HG02870 (cell line): ENCODE data around the gene NOL4L.

Experiments used
- ATAC-seq: cut with Tn5 transposase; IDR thresholded peaks from one replicate; pipeline ENCODE4 v1.9.1; 2021; ENCODE audit warnings: mild to moderate bottlenecking, moderate library complexity; ENCODE audit not compliant: unreplicated experiment

The NOL4L gene

GRCh38 chr20:32449890-32450401, 135.2 kb downstream of the NOL4L start:
- ATAC-seq, result no peak

- ATAC-seq, result no peak
These were observed 135.9 kb downstream of the NOL4L start for GRCh38 chr20:32449057-32449889.

GRCh38 chr20:32448306-32449056, 136.7 kb downstream of the NOL4L start:
- no peak for ATAC-seq

- ATAC-seq, result no peak
These were observed 137.8 kb downstream of the NOL4L start for GRCh38 chr20:32447136-32448027.

- no peak for ATAC-seq
These were observed 138.6 kb downstream of the NOL4L start for GRCh38 chr20:32446301-32447100.

- ATAC-seq, result no peak
These were observed 139.4 kb downstream of the NOL4L start for GRCh38 chr20:32445539-32446273.

- no peak for ATAC-seq
These were observed 140.5 kb downstream of the NOL4L start for GRCh38 chr20:32444474-32445220.

GRCh38 chr20:32443386-32443974, 141.7 kb downstream of the NOL4L start:
- no peak for ATAC-seq

GRCh38 chr20:32442630-32443373, 142.3 kb downstream of the NOL4L start:
- no peak for ATAC-seq

- no peak for ATAC-seq
These were observed 143.5 kb downstream of the NOL4L start for GRCh38 chr20:32441638-32442037.

GRCh38 chr20:32440758-32441078, 144.4 kb downstream of the NOL4L start:
- ATAC-seq, result no peak

GRCh38 chr20:32440069-32440757, 144.9 kb downstream of the NOL4L start:
- no peak for ATAC-seq

GRCh38 chr20:32439132-32439829, 145.9 kb downstream of the NOL4L start:
- ATAC-seq, result no peak

- ATAC-seq, result no peak
These were observed 146.7 kb downstream of the NOL4L start for GRCh38 chr20:32438331-32438858.

- ATAC-seq, result no peak
These were observed 147.6 kb downstream of the NOL4L start for GRCh38 chr20:32437391-32438074.

GRCh38 chr20:32436968-32437367, 148.2 kb downstream of the NOL4L start:
- no peak for ATAC-seq
